ENCODE data around the gene FAM163B. TPM values are rescaled to one million over a fixed set of nuclear protein-coding genes. Genes with fewer than 3 reads are reported as not detected.
A peak's percentile ranks its signal among the peaks of the same experiment; 100 is the strongest.

The FAM163B gene
- total RNA-seq, 1 donor from 2014 or later = not detected

DNA sequence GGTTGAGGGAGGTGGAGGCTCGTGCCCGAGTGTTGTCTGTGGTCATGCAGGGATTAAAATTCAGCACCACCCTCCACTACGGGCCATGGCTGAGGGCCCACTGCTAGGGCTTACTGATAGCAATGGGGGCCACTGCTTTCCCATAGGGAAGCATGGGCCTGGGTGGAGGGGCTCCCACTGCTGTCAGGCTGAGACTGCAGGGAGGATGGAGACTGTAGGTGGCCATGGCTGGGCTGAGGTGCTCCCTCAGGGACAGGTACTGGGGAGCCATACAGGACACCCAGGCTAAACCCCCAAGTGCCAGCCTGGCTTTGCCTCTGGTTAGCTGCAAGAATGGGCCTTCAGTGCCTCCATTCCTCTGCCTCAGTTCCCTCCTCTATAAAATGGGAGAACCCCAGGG is 26.1 kb downstream of the FAM163B start:
- H3K36me3 Mint-ChIP-seq = no peaks in the 10 kb centered on the region
- no peak for DNase-seq (ENCODE audit: extremely low spot score, unreplicated experiment)
- H3K4me1 Mint-ChIP-seq (ENCODE audit: unreplicated experiment) = peaks cover 34% of the 10 kb centered on the region
- H3K4me3 Mint-ChIP-seq = no peak overlapping the region
- H3K27ac Mint-ChIP-seq = no peak overlapping the region
- TF ChIP-seq CTCF (conservative IDR thresholded peaks at IDR 0.05) = no peak
- no peaks in the 10 kb centered on the region for H3K9me3 Mint-ChIP-seq
- H3K27me3 Mint-ChIP-seq = peaks cover 18% of the 10 kb centered on the region

DNA sequence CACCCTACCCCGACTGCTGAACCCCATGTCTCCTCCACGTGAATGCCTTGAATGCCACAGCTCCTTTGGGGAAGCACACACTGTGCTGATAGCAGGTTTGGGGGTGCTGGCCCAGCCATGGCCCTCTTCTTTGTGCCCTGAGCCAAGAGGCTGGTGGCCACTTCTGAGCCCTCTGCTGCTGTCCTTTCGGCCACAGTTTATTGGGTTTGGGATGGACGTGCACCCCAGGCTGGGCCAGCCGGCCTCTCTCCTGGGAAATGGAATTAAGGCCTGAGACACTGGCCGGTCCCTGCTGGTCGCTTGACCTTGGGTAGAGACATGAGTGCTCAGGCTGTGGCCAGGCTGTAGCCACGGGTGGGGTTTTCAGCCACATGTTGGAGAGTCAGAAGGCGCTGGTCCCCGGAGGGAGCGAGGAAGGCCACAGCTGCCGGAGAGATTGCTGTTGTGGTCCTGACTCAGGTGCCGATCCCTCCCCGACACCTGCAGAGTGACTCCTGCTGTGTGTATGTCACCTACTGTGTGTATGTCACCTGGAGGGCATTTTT is 26.6 kb downstream of the FAM163B start:
- H3K27ac Mint-ChIP-seq = no peak overlapping the region
- H3K4me3 Mint-ChIP-seq = no peak overlapping the region
- H3K9me3 Mint-ChIP-seq = no peaks in the 10 kb centered on the region
- H3K4me1 Mint-ChIP-seq (ENCODE audit: unreplicated experiment) = peaks cover 34% of the 10 kb centered on the region
- TF ChIP-seq CTCF (conservative IDR thresholded peaks at IDR 0.05) = no peak
- H3K36me3 Mint-ChIP-seq = no peaks in the 10 kb centered on the region
- no peak for DNase-seq (ENCODE audit: extremely low spot score, unreplicated experiment)
- H3K27me3 Mint-ChIP-seq = peaks cover 18% of the 10 kb centered on the region

DNA sequence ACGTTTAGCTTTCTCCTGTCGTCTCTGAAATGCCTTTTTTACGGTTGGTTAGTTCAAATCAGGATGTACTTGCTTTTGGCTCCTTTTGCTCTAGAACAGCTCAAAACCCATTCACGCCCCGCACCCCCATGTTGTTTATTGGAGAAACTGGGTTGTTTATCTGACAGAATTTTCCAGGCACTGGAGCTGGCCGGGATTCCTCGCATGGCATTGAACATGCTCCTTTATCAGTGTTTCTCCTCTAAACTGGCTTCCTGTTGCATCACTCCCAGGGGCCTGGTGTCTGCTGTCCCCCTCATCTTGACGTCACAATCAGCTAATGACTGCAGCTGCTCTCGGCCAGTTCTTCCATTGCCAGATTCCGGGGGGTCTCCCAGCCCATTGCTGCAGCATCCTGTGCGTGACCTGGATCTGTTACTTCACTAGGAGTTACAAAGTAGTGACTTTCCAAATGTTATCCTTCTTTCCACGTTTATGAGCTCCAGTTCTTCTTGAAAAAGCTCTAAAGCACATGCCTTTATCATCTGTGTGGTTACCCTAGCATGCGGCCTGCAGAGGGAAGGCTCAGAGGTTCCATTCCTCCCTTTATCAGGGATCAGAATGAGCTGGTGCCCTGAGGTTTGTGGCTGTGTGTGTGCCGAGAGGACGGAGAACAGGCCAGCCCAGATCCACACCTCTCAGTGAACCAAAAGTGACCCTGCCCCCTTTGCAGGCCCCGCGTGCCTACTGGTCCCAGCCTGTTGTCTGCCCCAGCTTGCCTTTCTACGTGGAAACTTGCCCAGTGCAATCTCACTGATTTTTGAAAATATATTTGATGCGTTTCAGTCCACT is 27.5 kb downstream of the FAM163B start:
- TF ChIP-seq CTCF (conservative IDR thresholded peaks at IDR 0.05) = no peak
- no peaks in the 10 kb centered on the region for H3K36me3 Mint-ChIP-seq
- H3K27me3 Mint-ChIP-seq = peaks cover 18% of the 10 kb centered on the region
- H3K27ac Mint-ChIP-seq = peak overlapping the region; percentile 13
- H3K4me3 Mint-ChIP-seq = peak overlapping the region; percentile 9
- no peak for DNase-seq (ENCODE audit: extremely low spot score, unreplicated experiment)
- peaks cover 37% of the 10 kb centered on the region for H3K4me1 Mint-ChIP-seq (ENCODE audit: unreplicated experiment)
- no peaks in the 10 kb centered on the region for H3K9me3 Mint-ChIP-seq

DNA sequence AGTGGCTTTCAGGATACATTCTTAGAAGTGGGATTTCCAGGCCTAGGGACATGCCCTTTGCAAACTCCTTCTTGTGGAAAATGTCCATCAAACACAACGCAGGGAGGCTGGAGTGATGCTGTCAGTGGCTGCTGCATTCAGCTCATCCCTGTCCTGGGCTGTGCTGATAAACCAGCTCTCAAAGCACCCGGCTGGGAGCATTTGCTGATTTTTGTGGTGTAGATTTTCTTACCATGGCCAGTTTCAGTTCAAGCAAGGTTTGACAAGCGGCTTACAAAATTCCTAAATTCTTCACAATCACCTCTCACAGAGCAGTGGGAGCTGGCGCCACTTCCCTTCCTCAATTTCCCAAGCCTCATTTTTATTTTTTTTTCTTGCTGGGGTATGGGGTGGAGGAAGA is 28.2 kb downstream of the FAM163B start:
- H3K36me3 Mint-ChIP-seq = no peaks in the 10 kb centered on the region
- H3K4me1 Mint-ChIP-seq (ENCODE audit: unreplicated experiment) = peaks cover 36% of the 10 kb centered on the region
- no peak for TF ChIP-seq CTCF (conservative IDR thresholded peaks at IDR 0.05)
- peaks cover 16% of the 10 kb centered on the region for H3K27me3 Mint-ChIP-seq
- no peak overlapping the region for H3K4me3 Mint-ChIP-seq
- DNase-seq (ENCODE audit: extremely low spot score, unreplicated experiment) = no peak
- no peak overlapping the region for H3K27ac Mint-ChIP-seq
- no peaks in the 10 kb centered on the region for H3K9me3 Mint-ChIP-seq

DNA sequence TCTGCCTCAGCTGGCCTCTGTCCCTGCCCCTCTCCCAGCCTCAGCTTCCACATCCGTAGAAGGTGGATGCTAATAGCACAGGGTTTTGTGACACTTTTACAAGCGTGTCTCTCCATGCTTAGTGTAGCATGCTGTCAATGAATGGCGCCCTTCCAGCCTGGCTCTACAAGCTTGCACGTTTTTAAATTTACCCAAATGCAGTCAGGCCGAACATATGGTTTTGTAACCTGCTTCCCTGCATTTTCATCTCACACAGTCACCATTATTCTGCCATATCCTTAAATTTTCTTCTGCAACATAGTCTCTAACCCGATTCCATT is 28.8 kb downstream of the FAM163B start:
- Mint-ChIP-seq H3K4me3 (no peak overlapping the region), H3K27ac (no peak overlapping the region), H3K4me1 (ENCODE audit: unreplicated experiment) (peaks cover 33% of the 10 kb centered on the region), H3K9me3 (no peaks in the 10 kb centered on the region), H3K27me3 (peaks cover 13% of the 10 kb centered on the region), H3K36me3 (no peaks in the 10 kb centered on the region)
- DNase-seq (ENCODE audit: extremely low spot score, unreplicated experiment) = no peak
- TF ChIP-seq CTCF (conservative IDR thresholded peaks at IDR 0.05) = no peak

Data from type B pancreatic cell (in vitro differentiated cells).